ENCODE measurements around the gene SKI. TPM values are rescaled to one million over a fixed set of nuclear protein-coding genes. Genes with fewer than 3 reads are reported as not detected.

SKI gene
- total and polyA plus RNA-seq, 9 of the 15 experiments (the other 6 are each of a cell fraction or from before 2014, with no cell fraction given), result 0.10 to 60.5 (median 4.6) TPM

GRCh38 chr1:2199042-2199810 is 28.9 kb upstream of the SKI start (continued):
- peak; percentile 49; the same call in 1 of the 2 replicates for TF ChIP-seq OTX1 (CRISPR knock-in tag; IDR thresholded peaks at IDR 0.05)
- TF ChIP-seq, protein P1, sequence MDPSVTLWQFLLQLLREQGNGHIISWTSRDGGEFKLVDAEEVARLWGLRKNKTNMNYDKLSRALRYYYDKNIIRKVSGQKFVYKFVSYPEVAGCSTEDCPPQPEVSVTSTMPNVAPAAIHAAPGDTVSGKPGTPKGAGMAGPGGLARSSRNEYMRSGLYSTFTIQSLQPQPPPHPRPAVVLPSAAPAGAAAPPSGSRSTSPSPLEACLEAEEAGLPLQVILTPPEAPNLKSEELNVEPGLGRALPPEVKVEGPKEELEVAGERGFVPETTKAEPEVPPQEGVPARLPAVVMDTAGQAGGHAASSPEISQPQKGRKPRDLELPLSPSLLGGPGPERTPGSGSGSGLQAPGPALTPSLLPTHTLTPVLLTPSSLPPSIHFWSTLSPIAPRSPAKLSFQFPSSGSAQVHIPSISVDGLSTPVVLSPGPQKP (CRISPR knock-in tag; IDR thresholded peaks at IDR 0.05), result no peak
- no peak for TF ChIP-seq ATF3 (IDR thresholded peaks at IDR 0.05)
- no peak; the same call in 1 of the 2 replicates for TF ChIP-seq ATF3 (CRISPR knock-in tag; conservative IDR thresholded peaks at IDR 0.05)
- TF ChIP-seq AFF4 (CRISPR knock-in tag; IDR thresholded peaks at IDR 0.05), result 0 out of 2 replicates have a peak, but pooled peaks have one; percentile 80
- TF ChIP-seq MEF2A (IDR thresholded peaks at IDR 0.05; ENCODE audit: control insufficient read depth, low read depth, low read length), result no peak
- TF ChIP-seq TEAD2 (tag; IDR thresholded peaks at IDR 0.05), result no peak
- TF ChIP-seq RBFOX2 (IDR thresholded peaks at IDR 0.05; ENCODE audit: low read depth, low read length), result peak; percentile 89
- TF ChIP-seq ILK (tag; IDR thresholded peaks at IDR 0.05; ENCODE audit: borderline replicate concordance, low read depth), result no peak
- TF ChIP-seq FOXA1 (IDR thresholded peaks at IDR 0.05; ENCODE audit: borderline replicate concordance), result no peak
- peak; percentile 82 for TF ChIP-seq FOXP1 (CRISPR knock-in tag; IDR thresholded peaks at IDR 0.05)
- no peak for TF ChIP-seq SOX6 (IDR thresholded peaks at IDR 0.05)
- no peak for TF ChIP-seq ZNF583 (CRISPR knock-in tag; IDR thresholded peaks at IDR 0.05)
- TF ChIP-seq NFYB (IDR thresholded peaks at IDR 0.05; ENCODE audit: extremely low read depth, insufficient read length), result peak; percentile 56
- no peak for TF ChIP-seq IFI16 (CRISPR knock-in tag; IDR thresholded peaks at IDR 0.05)
- 0 out of 2 replicates have a peak, but pooled peaks have one; percentile 48 for TF ChIP-seq ZNF764 (CRISPR knock-in tag; IDR thresholded peaks at IDR 0.05; ENCODE audit: low read depth)
- no peak for TF ChIP-seq ZC3H4 (CRISPR knock-in tag; IDR thresholded peaks at IDR 0.05; ENCODE audit: borderline replicate concordance)
- TF ChIP-seq ZNF232 (CRISPR knock-in tag; IDR thresholded peaks at IDR 0.05), result no peak
- peak in 1 of 2 experiments; percentile 26; a peak in 1 of 4 replicates for TF ChIP-seq RAD21 (CRISPR knock-in tag; conservative IDR thresholded peaks at IDR 0.05 in 1 of 2, IDR thresholded peaks at IDR 0.05 in 1 of 2)
- no peak for TF ChIP-seq NFIX (CRISPR knock-in tag; IDR thresholded peaks at IDR 0.05; ENCODE audit: low read depth)
- no peak for TF ChIP-seq GATAD2B (IDR thresholded peaks at IDR 0.05; ENCODE audit: borderline replicate concordance)
- TF ChIP-seq NR1H2 (CRISPR knock-in tag; IDR thresholded peaks at IDR 0.05), result no peak

Measured in K562 (cell line).